Activated CD4-positive, alpha-beta T cell treated with anti-CD3 and anti-CD28 coated beads, Interleukin-2, amount 10 ng/mL, durations not matched to agents 7 days and 5 days (primary cell): ENCODE results near the gene RSRC1. TPM values are rescaled to one million over a fixed set of nuclear protein-coding genes. Genes with fewer than 3 reads are reported as not detected.
"Not testable (repeated sequence)": the region's sequence is repeated elsewhere in the genome, so short reads cannot be mapped to it uniquely, and the experiment has no call there.

Source experiments
- CTCF ChIA-PET: fragments of 350-600 bp; sonication (Branson Sonifier 250); formaldehyde crosslinking; loops from one replicate; lab custom pipeline; 2021; ENCODE audit warnings: antibody characterized with exemption; lab: Charles Lee
- POLR2A ChIA-PET: fragments of 350-600 bp; sonication (Branson Sonifier 250); formaldehyde crosslinking; loops from one replicate; lab custom pipeline; 2021; ENCODE audit warnings: antibody characterized with exemption; lab: Charles Lee
- DNase-seq: peaks from one replicate; pipeline ENCODE4 v3.0.0-alpha.2; 2020
- H3K27ac Mint-ChIP-seq: one replicate; pipeline ENCODE4 v1.8.0; 2021; ENCODE audit warnings: mild to moderate bottlenecking, moderate library complexity, mixed read lengths
- H3K27me3 Mint-ChIP-seq: one replicate; pipeline ENCODE4 v1.8.0; 2021; ENCODE audit warnings: mixed read lengths
- H3K36me3 Mint-ChIP-seq: one replicate; pipeline ENCODE4 v1.8.0; 2021; ENCODE audit warnings: low read depth, mixed read lengths
- H3K4me1 Mint-ChIP-seq: one replicate; pipeline ENCODE4 v1.8.0; 2021; ENCODE audit warnings: mixed read lengths
- H3K4me3 Mint-ChIP-seq: one replicate; pipeline ENCODE4 v1.8.0; 2021; ENCODE audit warnings: mild to moderate bottlenecking, moderate library complexity, mixed read lengths
- H3K9me3 Mint-ChIP-seq: one replicate; pipeline ENCODE4 v1.8.0; 2021; ENCODE audit warnings: mixed read lengths
- total RNA-seq, 2 experiments: library from RNA; stranded (reverse); gene quantifications; one replicate each; pipeline ENCODE4 v1.2.3, GENCODE V29; 2021

RSRC1 gene
- total RNA-seq, 2 experiments from 2014 or later: 41.3 to 46.1 TPM

DNA sequence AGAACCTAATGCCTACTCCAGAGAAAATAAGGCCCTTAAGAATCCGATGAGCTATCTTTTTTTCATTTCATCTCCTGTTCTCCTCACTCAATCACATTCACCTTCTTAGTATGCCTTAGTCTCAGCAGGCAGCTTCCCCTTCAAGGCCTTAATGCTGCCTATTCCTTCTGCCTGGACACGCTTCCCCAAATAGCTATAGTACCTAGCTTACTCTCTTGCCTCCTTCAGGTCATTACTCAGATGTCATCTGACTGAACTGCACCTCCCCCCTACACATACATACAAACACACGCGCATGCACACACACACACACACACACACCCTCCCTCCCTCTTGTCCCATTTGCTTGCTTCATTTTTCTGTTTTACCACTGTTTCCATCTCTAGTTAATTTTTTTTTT, 269.6 kb downstream of the RSRC1 start:
- H3K27me3 Mint-ChIP-seq: no peaks in the 10 kb centered on the region
- H3K4me3 Mint-ChIP-seq: no peak overlapping the region
- POLR2A ChIA-PET: no interaction called here
- CTCF ChIA-PET: no interaction called here
- H3K4me1 Mint-ChIP-seq: no peaks in the 10 kb centered on the region
- H3K27ac Mint-ChIP-seq: no peak overlapping the region
- no peaks in the 10 kb centered on the region for H3K9me3 Mint-ChIP-seq
- DNase-seq: no peak
- no peaks in the 10 kb centered on the region for H3K36me3 Mint-ChIP-seq

DNA sequence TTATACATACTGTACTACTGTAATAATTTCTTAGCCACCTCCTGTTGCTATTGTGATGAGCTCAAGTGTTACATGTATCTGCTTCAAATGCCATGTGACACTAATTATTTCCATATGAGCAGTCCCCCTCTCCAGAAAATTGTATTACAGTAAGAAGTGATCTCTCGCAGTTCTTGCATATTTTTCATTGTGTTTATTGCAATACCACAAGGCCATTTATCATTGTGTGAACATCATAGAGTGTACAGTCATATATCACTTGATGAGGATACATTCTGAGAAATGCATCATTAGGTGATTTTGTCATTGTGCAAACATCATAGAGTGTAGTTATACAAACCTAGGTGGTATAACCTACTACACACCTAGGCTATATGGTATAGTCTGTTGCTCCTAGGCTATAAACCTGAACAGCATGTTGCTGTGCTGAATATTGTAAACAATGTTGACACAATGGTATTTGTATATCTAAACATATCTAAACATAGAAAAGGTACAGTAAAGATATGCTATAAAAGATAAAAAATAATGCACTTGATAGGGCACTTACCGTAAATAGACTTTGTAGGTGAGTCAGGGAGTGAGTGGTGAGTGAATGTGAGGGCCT, 271.5 kb downstream of the RSRC1 start:
- DNase-seq: no peak
- Mint-ChIP-seq H3K27me3 (no peaks in the 10 kb centered on the region), H3K36me3 (no peaks in the 10 kb centered on the region), H3K27ac (no peak overlapping the region), H3K4me3 (no peak overlapping the region), H3K9me3 (no peaks in the 10 kb centered on the region), H3K4me1 (no peaks in the 10 kb centered on the region)
- ChIA-PET CTCF (no interaction called here), POLR2A (no interaction called here)

DNA sequence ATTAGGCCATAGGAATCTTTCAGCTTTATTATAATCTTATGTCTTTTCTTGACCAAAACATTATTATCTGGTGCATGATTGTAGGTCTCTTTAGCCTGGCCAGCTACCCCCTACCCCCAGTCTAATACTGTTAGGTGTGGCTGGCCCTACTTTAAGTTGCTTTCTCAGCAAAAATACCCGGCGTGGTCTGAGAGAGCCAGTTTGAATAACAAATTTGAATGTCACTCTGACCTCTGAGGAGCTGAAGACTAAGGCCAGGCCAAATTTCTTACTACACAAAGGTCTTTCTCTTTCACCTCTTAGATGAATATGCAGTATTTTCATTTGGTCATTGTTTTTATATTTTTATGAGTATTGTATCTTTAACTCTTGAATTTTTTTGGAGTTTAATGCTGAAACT, 272.6 kb downstream of the RSRC1 start:
- no peaks in the 10 kb centered on the region for H3K4me1 Mint-ChIP-seq

DNA sequence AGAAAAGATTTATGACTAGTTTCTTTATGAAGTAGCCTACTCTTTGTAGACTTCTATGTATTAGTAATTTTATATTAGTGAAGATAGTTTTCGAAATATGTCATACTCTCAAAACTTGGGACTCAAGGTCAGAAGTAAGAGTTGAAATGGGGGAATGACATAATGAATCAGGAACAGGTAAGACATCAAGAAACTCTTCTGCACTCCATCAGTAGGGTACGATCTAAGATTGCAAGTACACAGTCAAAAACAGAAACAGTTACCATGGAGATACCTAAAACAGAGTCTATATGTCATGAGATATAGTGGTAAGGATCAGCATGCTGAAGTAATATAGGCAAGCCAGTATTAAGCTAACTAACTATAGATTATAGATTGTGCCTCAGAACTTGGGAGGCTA, 274.1 kb downstream of the RSRC1 start:
- ChIA-PET POLR2A (no interaction called here), CTCF (interaction anchor here (0.6 kb wide), 1 partner anchor 916 kb away, joined by 6 read pairs; no protein-coding TSS in a partner anchor)
- no peaks in the 10 kb centered on the region for H3K27me3 Mint-ChIP-seq
- no peak overlapping the region for H3K4me3 Mint-ChIP-seq
- no peaks in the 10 kb centered on the region for H3K9me3 Mint-ChIP-seq
- no peaks in the 10 kb centered on the region for H3K4me1 Mint-ChIP-seq
- no peak for DNase-seq
- H3K27ac Mint-ChIP-seq: no peak overlapping the region
- no peaks in the 10 kb centered on the region for H3K36me3 Mint-ChIP-seq

More for the DNA sequence above, 272.6 kb downstream of the RSRC1 start:
- Mint-ChIP-seq H3K27me3 (no peaks in the 10 kb centered on the region), H3K9me3 (no peaks in the 10 kb centered on the region), H3K36me3 (no peaks in the 10 kb centered on the region), H3K27ac (no peak overlapping the region), H3K4me3 (no peak overlapping the region)
- ChIA-PET POLR2A (no interaction called here), CTCF (no interaction called here)
- DNase-seq: no peak

DNA sequence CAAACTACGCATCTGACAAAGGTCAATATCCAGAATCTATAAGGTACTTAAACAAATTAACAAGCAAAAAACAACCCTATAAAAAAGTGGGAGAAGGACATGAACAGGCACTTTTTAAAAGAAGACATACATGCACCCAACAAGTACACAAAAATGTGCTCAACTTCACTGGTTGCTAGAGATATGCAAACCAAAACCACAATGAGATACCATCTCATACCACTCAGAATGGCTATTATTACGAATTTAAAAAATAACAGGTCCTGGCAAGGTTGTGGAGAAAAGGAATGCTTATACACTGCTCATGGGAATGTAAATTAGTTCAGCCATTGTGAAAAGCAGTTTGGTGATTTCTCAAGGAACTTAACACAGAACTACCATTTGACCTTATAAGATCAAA, 285.5 kb downstream of the RSRC1 start:
- H3K4me3 Mint-ChIP-seq: no peak overlapping the region
- peaks cover 2% of the 10 kb centered on the region for H3K36me3 Mint-ChIP-seq
- CTCF ChIA-PET: no interaction called here

DNA sequence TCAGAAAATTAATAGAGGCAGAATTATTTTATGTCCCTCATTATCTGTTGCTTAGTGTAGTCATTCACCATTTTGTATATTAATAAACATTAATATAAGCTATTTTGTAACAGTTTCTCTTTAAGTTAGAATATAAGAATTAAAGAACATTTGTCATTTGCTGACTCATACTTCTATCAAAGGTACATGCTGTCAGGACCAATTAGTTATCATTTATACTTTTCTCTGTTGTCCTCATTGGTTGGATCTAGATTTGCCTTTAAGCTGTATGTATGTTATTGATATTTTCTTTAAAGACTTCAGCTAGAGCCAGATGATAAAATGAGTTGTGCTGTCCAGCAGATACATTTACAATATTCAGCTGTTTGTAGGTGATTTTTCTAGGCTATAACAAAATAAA, 292.7 kb downstream of the RSRC1 start:
- Mint-ChIP-seq H3K36me3 (no peaks in the 10 kb centered on the region), H3K4me3 (no peak overlapping the region), H3K9me3 (no peaks in the 10 kb centered on the region), H3K4me1 (no peaks in the 10 kb centered on the region), H3K27ac (no peak overlapping the region), H3K27me3 (no peaks in the 10 kb centered on the region)
- ChIA-PET POLR2A (no interaction called here), CTCF (interaction anchor here (0.6 kb wide), 1 partner anchor 69 kb away, joined by 5 read pairs; no protein-coding TSS in a partner anchor)
- no peak for DNase-seq

More for the DNA sequence above, 285.5 kb downstream of the RSRC1 start:
- H3K4me1 Mint-ChIP-seq: no peaks in the 10 kb centered on the region
- no peak for DNase-seq
- no peaks in the 10 kb centered on the region for H3K27me3 Mint-ChIP-seq
- POLR2A ChIA-PET: no interaction called here
- H3K27ac Mint-ChIP-seq: no peak overlapping the region
- H3K9me3 Mint-ChIP-seq: peaks cover 20% of the 10 kb centered on the region

DNA sequence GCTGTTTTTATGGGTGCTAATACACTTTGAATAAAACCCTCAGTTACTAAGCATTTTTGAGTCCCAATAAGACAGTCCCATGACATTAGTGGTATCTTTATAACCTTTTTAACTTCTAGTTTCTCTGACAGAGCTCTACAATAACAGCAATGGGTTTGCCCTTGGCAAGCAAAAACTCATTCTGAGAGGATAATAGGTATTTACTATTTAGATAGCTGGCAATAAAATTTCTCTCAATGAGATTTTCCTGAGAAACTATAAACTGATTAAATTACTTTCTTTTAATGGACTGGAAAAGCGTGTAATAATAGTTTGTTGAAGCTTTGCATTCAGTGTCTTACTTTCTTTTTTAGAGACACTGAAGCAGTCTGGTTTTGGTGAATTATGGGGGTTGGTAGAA, 293.1 kb downstream of the RSRC1 start:
- CTCF ChIA-PET: interaction anchor here (1.4 kb wide), 1 partner anchor 11 kb away, joined by 3 read pairs; no protein-coding TSS in a partner anchor

DNA sequence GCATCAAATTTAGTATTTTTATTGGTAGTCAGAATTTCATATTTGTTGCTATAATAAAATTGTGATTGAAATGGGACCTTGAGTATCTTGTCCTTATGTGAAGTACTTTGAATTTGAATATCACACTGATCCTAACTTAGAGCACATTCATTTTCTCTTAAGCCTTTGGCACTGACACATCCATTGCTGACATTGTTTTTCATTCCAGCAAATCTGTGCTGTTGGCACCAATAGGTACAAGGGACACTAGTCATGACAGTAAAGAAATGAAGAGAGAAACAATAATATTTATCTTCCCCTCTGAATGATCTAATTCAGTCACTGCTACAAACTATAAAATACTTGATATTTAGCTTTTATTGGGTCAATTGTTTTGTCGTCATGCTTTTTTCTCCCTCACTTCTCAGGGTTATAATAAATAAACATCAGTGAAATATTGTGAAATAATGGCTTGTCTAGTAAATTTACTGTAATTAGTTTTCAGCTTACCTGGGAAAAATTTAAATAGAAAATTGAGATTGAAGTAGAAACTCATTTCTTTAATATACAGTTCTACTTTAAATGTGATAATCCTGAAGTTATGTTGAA, 294.3 kb downstream of the RSRC1 start:
- POLR2A ChIA-PET: no interaction called here
- no peak overlapping the region for H3K27ac Mint-ChIP-seq
- no peaks in the 10 kb centered on the region for H3K27me3 Mint-ChIP-seq
- H3K4me3 Mint-ChIP-seq: no peak overlapping the region
- CTCF ChIA-PET: interaction anchor here (1.4 kb wide), 1 partner anchor 12 kb away, joined by 3 read pairs; no protein-coding TSS in a partner anchor
- no peaks in the 10 kb centered on the region for H3K9me3 Mint-ChIP-seq
- H3K4me1 Mint-ChIP-seq: no peaks in the 10 kb centered on the region
- no peak for DNase-seq
- no peaks in the 10 kb centered on the region for H3K36me3 Mint-ChIP-seq

More for the DNA sequence above, 293.1 kb downstream of the RSRC1 start:
- no peaks in the 10 kb centered on the region for H3K9me3 Mint-ChIP-seq
- H3K4me3 Mint-ChIP-seq: no peak overlapping the region
- no peak overlapping the region for H3K27ac Mint-ChIP-seq
- H3K36me3 Mint-ChIP-seq: no peaks in the 10 kb centered on the region
- POLR2A ChIA-PET: no interaction called here
- no peaks in the 10 kb centered on the region for H3K27me3 Mint-ChIP-seq
- no peaks in the 10 kb centered on the region for H3K4me1 Mint-ChIP-seq
- DNase-seq: no peak

DNA sequence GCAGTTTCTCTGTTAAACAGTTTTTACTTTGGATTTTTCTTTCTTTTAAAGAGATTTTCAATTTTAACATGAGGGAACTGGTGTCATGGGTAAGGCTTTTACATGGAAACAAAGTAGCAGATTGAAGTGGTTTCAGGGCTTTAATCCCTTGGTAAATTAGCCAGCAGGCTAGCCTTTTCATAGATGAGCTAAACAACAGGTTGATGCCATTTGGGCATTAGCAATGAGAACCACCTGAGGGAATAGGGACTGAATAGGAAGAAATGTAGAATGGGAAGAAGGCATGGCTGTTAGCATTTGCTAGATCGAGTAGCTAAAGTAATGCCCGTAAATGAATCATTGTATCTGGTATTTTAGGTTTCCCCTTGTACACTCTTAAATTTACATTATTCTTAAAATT, 295.6 kb downstream of the RSRC1 start:
- CTCF ChIA-PET: no interaction called here
- Mint-ChIP-seq H3K36me3 (no peaks in the 10 kb centered on the region), H3K4me1 (no peaks in the 10 kb centered on the region), H3K27me3 (no peaks in the 10 kb centered on the region), H3K27ac (no peak overlapping the region), H3K9me3 (no peaks in the 10 kb centered on the region), H3K4me3 (no peak overlapping the region)
- POLR2A ChIA-PET: no interaction called here
- DNase-seq: no peak

DNA sequence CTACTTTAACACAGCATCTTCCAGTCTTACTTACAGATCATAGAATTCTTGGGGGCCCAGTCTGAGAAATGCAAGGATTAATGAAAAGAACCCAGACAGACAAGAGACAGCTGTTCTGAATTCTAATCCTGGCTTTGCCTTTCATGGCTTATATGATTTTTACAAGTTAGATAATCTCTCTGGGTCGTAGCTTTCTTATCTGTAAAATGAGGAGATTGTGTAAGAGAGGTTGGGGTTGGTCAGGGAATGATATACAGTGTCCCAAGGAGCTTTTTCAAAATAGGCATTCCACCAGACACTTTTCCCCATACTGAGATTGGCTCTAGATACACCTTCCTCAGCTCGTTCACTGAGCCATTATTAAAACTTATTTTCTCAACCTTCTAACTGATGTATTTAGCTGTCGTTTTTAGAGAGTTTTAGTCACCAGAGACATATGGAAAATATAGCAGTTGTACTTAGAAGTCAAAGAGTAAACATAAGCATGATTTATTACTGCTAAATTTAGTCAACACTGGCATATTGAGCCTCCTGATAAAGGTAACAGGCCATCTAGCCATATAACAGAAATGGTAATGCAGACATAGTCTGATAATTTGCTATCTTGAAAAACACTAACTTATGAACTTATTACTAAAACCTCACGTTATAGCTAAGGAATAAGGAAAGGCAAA, 298.1 kb downstream of the RSRC1 start:
- H3K27me3 Mint-ChIP-seq: no peaks in the 10 kb centered on the region
- H3K36me3 Mint-ChIP-seq: no peaks in the 10 kb centered on the region
- H3K27ac Mint-ChIP-seq: no peak overlapping the region
- DNase-seq: no peak
- ChIA-PET POLR2A (no interaction called here), CTCF (no interaction called here)
- H3K9me3 Mint-ChIP-seq: peaks cover 3% of the 10 kb centered on the region
- H3K4me3 Mint-ChIP-seq: no peak overlapping the region
- H3K4me1 Mint-ChIP-seq: no peaks in the 10 kb centered on the region

DNA sequence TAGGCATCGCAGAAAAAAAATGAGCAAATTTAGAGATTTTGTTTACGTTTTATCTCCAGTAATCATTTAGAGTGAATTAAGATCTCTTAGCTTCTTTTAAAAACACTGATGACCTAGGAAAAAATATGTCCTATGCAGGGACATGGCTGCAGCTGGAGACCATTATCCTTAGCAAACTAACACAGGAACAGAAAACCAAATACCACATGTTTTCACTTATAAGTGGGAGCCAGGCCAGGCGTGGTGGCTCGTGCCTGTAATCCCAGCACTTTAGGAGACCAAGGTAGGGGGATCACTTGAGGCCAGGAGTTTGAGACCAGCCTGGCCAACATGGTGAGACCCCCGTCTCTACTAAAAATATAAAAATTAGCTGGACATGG, 298.6 kb downstream of the RSRC1 start:
- H3K36me3 Mint-ChIP-seq, H3K27me3 Mint-ChIP-seq, H3K9me3 Mint-ChIP-seq, H3K4me3 Mint-ChIP-seq, DNase-seq, CTCF ChIA-PET, POLR2A ChIA-PET, H3K27ac Mint-ChIP-seq, H3K4me1 Mint-ChIP-seq: not testable (repeated sequence)

DNA sequence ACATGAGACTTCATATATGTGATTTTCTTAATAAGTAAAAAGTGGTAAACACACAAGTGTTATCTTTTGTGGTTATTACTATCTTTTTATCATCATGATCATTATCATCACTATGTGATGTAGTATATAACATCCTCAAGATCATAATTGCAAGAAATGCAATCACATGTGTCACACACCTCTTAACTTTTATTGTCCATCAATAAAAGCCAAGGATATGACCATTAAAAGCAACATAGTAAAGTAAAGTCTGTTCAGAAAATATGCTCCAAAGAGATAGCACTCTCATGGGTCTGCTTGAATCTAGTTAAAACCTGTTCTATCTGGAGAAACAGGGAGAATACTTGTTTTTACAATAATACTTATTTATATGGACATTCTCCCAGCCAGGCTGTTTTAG, 308.1 kb downstream of the RSRC1 start:
- DNase-seq: no peak
- H3K36me3 Mint-ChIP-seq: no peaks in the 10 kb centered on the region
- no peaks in the 10 kb centered on the region for H3K27me3 Mint-ChIP-seq
- H3K27ac Mint-ChIP-seq: no peak overlapping the region
- no peaks in the 10 kb centered on the region for H3K9me3 Mint-ChIP-seq
- no peak overlapping the region for H3K4me3 Mint-ChIP-seq
- ChIA-PET CTCF (no interaction called here), POLR2A (no interaction called here)
- peaks cover 5% of the 10 kb centered on the region for H3K4me1 Mint-ChIP-seq

DNA sequence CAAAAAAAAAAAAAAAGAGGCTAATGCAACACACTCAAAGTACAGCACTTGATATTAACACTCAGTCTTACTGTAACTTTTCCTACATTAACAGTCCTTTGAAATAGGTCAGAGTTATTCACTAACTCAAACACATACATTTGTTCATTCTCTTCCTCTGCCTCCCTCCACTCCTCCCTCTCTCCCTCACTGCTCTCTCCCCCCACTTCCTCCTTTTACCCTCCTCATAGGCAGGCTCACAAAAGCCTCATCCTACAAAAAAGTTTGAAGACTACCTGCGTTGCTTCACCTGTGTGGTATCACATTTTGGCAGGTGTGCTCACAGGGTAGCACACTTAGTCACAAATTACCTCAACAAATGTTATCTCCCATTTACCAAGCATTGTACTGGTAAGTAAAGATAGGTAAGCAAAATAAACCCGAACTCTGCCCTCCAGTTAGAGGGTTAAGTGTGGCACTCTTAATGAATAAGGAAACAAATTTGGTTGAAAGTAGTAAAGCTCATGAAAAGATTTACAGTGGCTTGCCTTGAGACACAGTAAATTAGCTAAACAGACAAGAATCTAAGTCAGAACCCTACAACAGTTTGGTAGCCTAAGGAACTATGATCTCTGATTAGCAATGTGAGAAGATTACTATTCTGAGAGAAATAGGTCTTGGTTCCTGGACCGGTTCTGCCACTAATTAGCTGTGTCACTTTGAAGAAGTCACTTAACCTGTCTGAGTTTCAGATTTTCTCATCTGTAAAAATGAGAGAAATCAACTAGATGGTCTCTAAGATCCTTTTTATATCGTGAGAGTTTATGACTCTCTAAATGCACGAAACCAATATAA, 310.1 kb downstream of the RSRC1 start:
- Mint-ChIP-seq H3K4me1 (peaks cover 5% of the 10 kb centered on the region), H3K36me3 (no peaks in the 10 kb centered on the region), H3K4me3 (no peak overlapping the region), H3K9me3 (no peaks in the 10 kb centered on the region), H3K27me3 (no peaks in the 10 kb centered on the region), H3K27ac (no peak overlapping the region)
- POLR2A ChIA-PET: no interaction called here
- CTCF ChIA-PET: no interaction called here
- no peak for DNase-seq
